ENCODE results near the gene CCDC85A. TPM values are rescaled to one million over a fixed set of nuclear protein-coding genes. Genes with fewer than 3 reads are reported as not detected.

Gene CCDC85A
- total and polyA plus RNA-seq, 2 of the 8 experiments (the other 6 are each of a cell fraction or from before 2014, with no cell fraction given): 0.20 TPM; not detected in 1

- Histone ChIP-seq H2AFZ (ENCODE audit: low read length) (no peak overlapping the region), H3K56ac (replicated peaks; ENCODE audit: insufficient read length, low read depth, low read length) (no peak overlapping the region), H3K18ac (ENCODE audit: extremely low read depth, low read length) (no peak overlapping the region), H3K9me3 (ENCODE audit: insufficient read depth in 2 of 2, low read depth in 1 of 2, low read length in 1 of 2) (no peaks in the 10 kb centered on the region; a peak in 1 of 4 replicates), H3K36me3 (ENCODE audit: control insufficient read depth in 2 of 4, insufficient read depth in 4 of 4, low read length in 3 of 4) (peaks cover 0 to 4% (median 0%) of the 10 kb centered on the region in 4 experiments; a peak in 2 of 8 replicates), H3K9ac (replicated peaks in 1 of 4; ENCODE audit: extremely low read depth in 1 of 4, low read depth in 3 of 4, low read length in 3 of 4) (no peak overlapping the region), H2BK12ac (ENCODE audit: low read depth, low read length) (no peak overlapping the region), H3K4me1 (replicated peaks in 1 of 4; ENCODE audit: control insufficient read depth in 3 of 4, insufficient read depth in 4 of 4, low read length in 3 of 4) (no peaks in the 10 kb centered on the region), H2AK5ac (ENCODE audit: low read depth, low read length) (no peak overlapping the region), H4K5ac (ENCODE audit: insufficient read length, low read depth, low read length) (no peak overlapping the region), H3K27me3 (replicated peaks in 1 of 4; ENCODE audit: control insufficient read depth in 3 of 4, extremely low read depth in 1 of 4, insufficient read depth in 3 of 4, low read length in 3 of 4) (no peaks in the 10 kb centered on the region), H2BK15ac (ENCODE audit: low read length) (no peak overlapping the region), H3K23me2 (ENCODE audit: low read depth, low read length) (no peaks in the 10 kb centered on the region), H2BK120ac (replicated peaks; ENCODE audit: low read depth, low read length) (no peak overlapping the region), H3K4me2 (ENCODE audit: insufficient read depth in 1 of 2, low read depth in 2 of 2, low read length in 2 of 2) (no peak overlapping the region), H3K14ac (ENCODE audit: insufficient read length) (no peak overlapping the region), H2BK20ac (ENCODE audit: low read length) (no peak overlapping the region), H3K4ac (replicated peaks; ENCODE audit: insufficient read length, low read depth, low read length) (no peak overlapping the region), H2BK5ac (ENCODE audit: low read depth, low read length) (no peak overlapping the region), H4K91ac (replicated peaks; ENCODE audit: insufficient read length, low read length) (no peak overlapping the region), H3K79me1 (ENCODE audit: low read depth, low read length) (no peaks in the 10 kb centered on the region; the same call in 1 of the 2 replicates), H3K23ac (ENCODE audit: insufficient read length) (no peak overlapping the region), H3K27ac (ENCODE audit: low read depth, low read length) (no peak overlapping the region), H3K4me3 (ENCODE audit: extremely low read depth in 1 of 4, insufficient read depth in 2 of 4, low read depth in 3 of 4, low read length in 4 of 4) (no peak overlapping the region), H3K79me2 (ENCODE audit: control insufficient read depth in 1 of 2, insufficient read depth in 2 of 2, low read length in 2 of 2) (no peaks in the 10 kb centered on the region), H4K8ac (ENCODE audit: extremely low read depth, insufficient read depth, low read length) (no peak overlapping the region), H4K20me1 (replicated peaks in 1 of 2; ENCODE audit: control insufficient read depth in 1 of 2, insufficient read depth in 2 of 2, low read length in 2 of 2) (no peaks in the 10 kb centered on the region)
- no peak for TF ChIP-seq HDAC6 (IDR thresholded peaks at IDR 0.05; ENCODE audit: low read depth, low read length)
- TF ChIP-seq BRCA1 (IDR thresholded peaks at IDR 0.05; ENCODE audit: low read depth, low read length): no peak
- TF ChIP-seq SIRT6 (IDR thresholded peaks at IDR 0.05; ENCODE audit: low read length): no peak
- TF ChIP-seq, protein P1, sequence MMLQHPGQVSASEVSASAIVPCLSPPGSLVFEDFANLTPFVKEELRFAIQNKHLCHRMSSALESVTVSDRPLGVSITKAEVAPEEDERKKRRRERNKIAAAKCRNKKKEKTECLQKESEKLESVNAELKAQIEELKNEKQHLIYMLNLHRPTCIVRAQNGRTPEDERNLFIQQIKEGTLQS (IDR thresholded peaks at IDR 0.05; ENCODE audit: insufficient read depth, low read depth, low read length): no peak
- TF ChIP-seq JUND (IDR thresholded peaks at IDR 0.05; ENCODE audit: low read length): no peak
- no peak for TF ChIP-seq SIN3A (conservative IDR thresholded peaks at IDR 0.05 in 1 of 2, IDR thresholded peaks at IDR 0.05 in 1 of 2; ENCODE audit: low read depth in 1 of 2, low read length in 2 of 2)
- TF ChIP-seq TCF12 (IDR thresholded peaks at IDR 0.05; ENCODE audit: low read depth, low read length): no peak
- DNase-seq (ENCODE audit: low read depth in 1 of 2, low spot score in 2 of 2) (no peak), FAIRE-seq (no peak)
- WGBS, 2 experiments (ENCODE audit: extremely low coverage in 1 of 2, insufficient coverage in 1 of 2, insufficient read length in 1 of 2, insufficient replicate concordance in 2 of 2, low coverage in 1 of 2, low lambda C conversion rate in 2 of 2, missing lambda C conversion rate in 1 of 2): 94% methylated on average over 2 of the region's 2 CpGs; no CpG with 5 or more reads in 1 of the 2 experiments
- CTCF ChIA-PET (ENCODE audit: partially characterized antibody): interaction anchor here (0.9 kb wide), 1 partner anchor 430 kb away, joined by 3 read pairs; no protein-coding TSS in a partner anchor
- POLR2A ChIA-PET (ENCODE audit: partially characterized antibody): no interaction called here
Measured at GRCh38 chr2:56155188-56155587, 28.6 kb upstream of the CCDC85A start.

All from H1 (cell line).